SK-N-SH treated with all-trans-retinoic acid at 6 μM for 48 hours (cell line): ENCODE data around the gene MRPL58.
A peak's percentile ranks its signal among the peaks of the same experiment; 100 is the strongest.

Experiments used
- ATAC-seq: fragments of 200-7000 bp; cut with Tn5 transposase; 3 replicates; pipeline ENCODE4 v1.9.1; 2020; ENCODE audit warnings: mild to moderate bottlenecking, moderate library complexity
- ARNTL ChIP-seq: fragments of 450-650 bp; formaldehyde crosslinking; IDR thresholded peaks from 2 replicates; pipeline ENCODE4 v1.5.0; 2020; ENCODE audit warnings: low read depth, mild to moderate bottlenecking, moderate library complexity, borderline replicate concordance
- BACH2 ChIP-seq: fragments of 250-450 bp; sonication (Bioruptor Pico); IDR thresholded peaks from 2 replicates; pipeline ENCODE4 v1.9.0; 2021; ENCODE audit warnings: mild to moderate bottlenecking, borderline replicate concordance
- ESRRG ChIP-seq: fragments of 250-450 bp; sonication (Bioruptor Pico); IDR thresholded peaks from 2 replicates; pipeline ENCODE4 v1.6.1; 2021; ENCODE audit warnings: mild to moderate bottlenecking
- GLIS3 ChIP-seq: fragments of 250-450 bp; sonication (Bioruptor Pico); IDR thresholded peaks from 2 replicates; pipeline ENCODE4 v1.5.0; 2020; ENCODE audit warnings: mild to moderate bottlenecking, moderate library complexity
- ISL1 ChIP-seq: fragments of 250-450 bp; sonication (Bioruptor Pico); IDR thresholded peaks from 2 replicates; pipeline ENCODE4 v2.1.2; 2022; ENCODE audit warnings: mild to moderate bottlenecking, moderate library complexity
- POU6F1 ChIP-seq: fragments of 250-450 bp; sonication (Bioruptor Pico); IDR thresholded peaks from 2 replicates; pipeline ENCODE4 v1.8.0; 2021; ENCODE audit warnings: low read depth, mild to moderate bottlenecking, moderate library complexity, borderline replicate concordance
- PPARA ChIP-seq: fragments of 250-450 bp; sonication (Bioruptor Pico); IDR thresholded peaks from 2 replicates; pipeline ENCODE4 v1.5.0; 2020; ENCODE audit warnings: mild to moderate bottlenecking, borderline replicate concordance
- RARB ChIP-seq: fragments of 250-450 bp; sonication (Bioruptor Pico); IDR thresholded peaks from 2 replicates; pipeline ENCODE4 v1.8.0; 2021; ENCODE audit warnings: mild to moderate bottlenecking, moderate library complexity
- TCF4 ChIP-seq: fragments of 250-450 bp; sonication (Bioruptor Pico); IDR thresholded peaks from 2 replicates; pipeline ENCODE4 v1.8.0; 2021; ENCODE audit warnings: mild to moderate bottlenecking, moderate library complexity, borderline replicate concordance
- TOX ChIP-seq: fragments of 250-450 bp; sonication (Bioruptor Pico); IDR thresholded peaks from 2 replicates; pipeline ENCODE4 v1.8.0; 2021; ENCODE audit warnings: mild to moderate bottlenecking, moderate library complexity, borderline replicate concordance
- ZC3H10 ChIP-seq: fragments of 250-450 bp; sonication (Bioruptor Pico); IDR thresholded peaks from 2 replicates; pipeline ENCODE4 v1.5.1; 2021; ENCODE audit warnings: mild to moderate bottlenecking, moderate library complexity
- ZFP3 ChIP-seq: fragments of 250-450 bp; sonication (Bioruptor Pico); IDR thresholded peaks from 2 replicates; pipeline ENCODE4 v1.5.0; 2020; ENCODE audit warnings: mild to moderate bottlenecking, moderate library complexity
- ZFP30 ChIP-seq: fragments of 450-650 bp; formaldehyde crosslinking; IDR thresholded peaks from 2 replicates; pipeline ENCODE4 v1.5.0; 2022; ENCODE audit warnings: mild to moderate bottlenecking, moderate library complexity
- ZNF565 ChIP-seq: fragments of 450-650 bp; formaldehyde crosslinking; conservative IDR thresholded peaks from 2 replicates; pipeline ENCODE4 v1.5.0; 2020; ENCODE audit warnings: low read depth, mild to moderate bottlenecking, moderate library complexity
- ZNF8 ChIP-seq: fragments of 450-650 bp; formaldehyde crosslinking; IDR thresholded peaks from 2 replicates; pipeline ENCODE4 v1.5.0; 2020; ENCODE audit warnings: mild to moderate bottlenecking, moderate library complexity
- TF ChIP-seq, protein P1 (sequence below): fragments of 250-450 bp; sonication (Bioruptor Pico); IDR thresholded peaks from 2 replicates; pipeline ENCODE4 v1.5.1; 2020; ENCODE audit warnings: low read depth, mild to moderate bottlenecking, moderate library complexity
- TF ChIP-seq, protein P2 (sequence below): fragments of 250-450 bp; sonication (Bioruptor Pico); IDR thresholded peaks from 2 replicates; pipeline ENCODE4 v1.5.0; 2020; ENCODE audit warnings: mild to moderate bottlenecking, moderate library complexity
- TF ChIP-seq, protein P3 (sequence below): fragments of 250-450 bp; sonication (Bioruptor Pico); IDR thresholded peaks from 2 replicates; pipeline ENCODE4 v1.5.1; 2021; ENCODE audit warnings: mild to moderate bottlenecking, moderate library complexity

MRPL58 gene

GRCh38 chr17:75064867-75065561 lies 52.5 kb downstream of the MRPL58 start:
- no peak for TF ChIP-seq ISL1
- no peak for TF ChIP-seq ZFP30 (CRISPR knock-in tag)
- TF ChIP-seq ARNTL (CRISPR knock-in tag), result no peak
- TF ChIP-seq BACH2 (CRISPR knock-in tag), result no peak
- no peak for TF ChIP-seq ZNF8 (CRISPR knock-in tag)
- TF ChIP-seq TOX (CRISPR knock-in tag), result no peak
- TF ChIP-seq ZFP3 (CRISPR knock-in tag), result no peak
- TF ChIP-seq, protein P1, sequence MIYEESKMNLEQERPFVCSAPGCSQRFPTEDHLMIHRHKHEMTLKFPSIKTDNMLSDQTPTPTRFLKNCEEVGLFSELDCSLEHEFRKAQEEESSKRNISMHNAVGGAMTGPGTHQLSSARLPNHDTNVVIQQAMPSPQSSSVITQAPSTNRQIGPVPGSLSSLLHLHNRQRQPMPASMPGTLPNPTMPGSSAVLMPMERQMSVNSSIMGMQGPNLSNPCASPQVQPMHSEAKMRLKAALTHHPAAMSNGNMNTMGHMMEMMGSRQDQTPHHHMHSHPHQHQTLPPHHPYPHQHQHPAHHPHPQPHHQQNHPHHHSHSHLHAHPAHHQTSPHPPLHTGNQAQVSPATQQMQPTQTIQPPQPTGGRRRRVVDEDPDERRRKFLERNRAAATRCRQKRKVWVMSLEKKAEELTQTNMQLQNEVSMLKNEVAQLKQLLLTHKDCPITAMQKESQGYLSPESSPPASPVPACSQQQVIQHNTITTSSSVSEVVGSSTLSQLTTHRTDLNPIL, result no peak
- TF ChIP-seq ESRRG (CRISPR knock-in tag), result no peak
- no peak for TF ChIP-seq TCF4 (CRISPR knock-in tag)
- TF ChIP-seq, protein P2, sequence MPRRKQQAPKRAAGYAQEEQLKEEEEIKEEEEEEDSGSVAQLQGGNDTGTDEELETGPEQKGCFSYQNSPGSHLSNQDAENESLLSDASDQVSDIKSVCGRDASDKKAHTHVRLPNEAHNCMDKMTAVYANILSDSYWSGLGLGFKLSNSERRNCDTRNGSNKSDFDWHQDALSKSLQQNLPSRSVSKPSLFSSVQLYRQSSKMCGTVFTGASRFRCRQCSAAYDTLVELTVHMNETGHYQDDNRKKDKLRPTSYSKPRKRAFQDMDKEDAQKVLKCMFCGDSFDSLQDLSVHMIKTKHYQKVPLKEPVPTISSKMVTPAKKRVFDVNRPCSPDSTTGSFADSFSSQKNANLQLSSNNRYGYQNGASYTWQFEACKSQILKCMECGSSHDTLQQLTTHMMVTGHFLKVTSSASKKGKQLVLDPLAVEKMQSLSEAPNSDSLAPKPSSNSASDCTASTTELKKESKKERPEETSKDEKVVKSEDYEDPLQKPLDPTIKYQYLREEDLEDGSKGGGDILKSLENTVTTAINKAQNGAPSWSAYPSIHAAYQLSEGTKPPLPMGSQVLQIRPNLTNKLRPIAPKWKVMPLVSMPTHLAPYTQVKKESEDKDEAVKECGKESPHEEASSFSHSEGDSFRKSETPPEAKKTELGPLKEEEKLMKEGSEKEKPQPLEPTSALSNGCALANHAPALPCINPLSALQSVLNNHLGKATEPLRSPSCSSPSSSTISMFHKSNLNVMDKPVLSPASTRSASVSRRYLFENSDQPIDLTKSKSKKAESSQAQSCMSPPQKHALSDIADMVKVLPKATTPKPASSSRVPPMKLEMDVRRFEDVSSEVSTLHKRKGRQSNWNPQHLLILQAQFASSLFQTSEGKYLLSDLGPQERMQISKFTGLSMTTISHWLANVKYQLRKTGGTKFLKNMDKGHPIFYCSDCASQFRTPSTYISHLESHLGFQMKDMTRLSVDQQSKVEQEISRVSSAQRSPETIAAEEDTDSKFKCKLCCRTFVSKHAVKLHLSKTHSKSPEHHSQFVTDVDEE (CRISPR knock-in tag), result no peak
- TF ChIP-seq RARB (CRISPR knock-in tag), result no peak
- TF ChIP-seq GLIS3, result no peak
- no peak for TF ChIP-seq PPARA (CRISPR knock-in tag)
- ATAC-seq, result no peak

- no peak for TF ChIP-seq ARNTL (CRISPR knock-in tag)
Observed at GRCh38 chr17:75065562-75066151, 53.2 kb downstream of the MRPL58 start.

GRCh38 chr17:75067856-75068255 lies 55.4 kb downstream of the MRPL58 start:
- ATAC-seq, result 0 out of 3 replicates have a peak, but pooled peaks have one; percentile 7
- TF ChIP-seq ARNTL (CRISPR knock-in tag), result no peak
- TF ChIP-seq POU6F1 (CRISPR knock-in tag), result no peak
- no peak for TF ChIP-seq BACH2 (CRISPR knock-in tag)
- TF ChIP-seq ZC3H10 (CRISPR knock-in tag), result no peak
- TF ChIP-seq, protein P1, result no peak
- TF ChIP-seq TOX (CRISPR knock-in tag), result no peak
- no peak for TF ChIP-seq ZNF565 (CRISPR knock-in tag)
- TF ChIP-seq, protein P3, sequence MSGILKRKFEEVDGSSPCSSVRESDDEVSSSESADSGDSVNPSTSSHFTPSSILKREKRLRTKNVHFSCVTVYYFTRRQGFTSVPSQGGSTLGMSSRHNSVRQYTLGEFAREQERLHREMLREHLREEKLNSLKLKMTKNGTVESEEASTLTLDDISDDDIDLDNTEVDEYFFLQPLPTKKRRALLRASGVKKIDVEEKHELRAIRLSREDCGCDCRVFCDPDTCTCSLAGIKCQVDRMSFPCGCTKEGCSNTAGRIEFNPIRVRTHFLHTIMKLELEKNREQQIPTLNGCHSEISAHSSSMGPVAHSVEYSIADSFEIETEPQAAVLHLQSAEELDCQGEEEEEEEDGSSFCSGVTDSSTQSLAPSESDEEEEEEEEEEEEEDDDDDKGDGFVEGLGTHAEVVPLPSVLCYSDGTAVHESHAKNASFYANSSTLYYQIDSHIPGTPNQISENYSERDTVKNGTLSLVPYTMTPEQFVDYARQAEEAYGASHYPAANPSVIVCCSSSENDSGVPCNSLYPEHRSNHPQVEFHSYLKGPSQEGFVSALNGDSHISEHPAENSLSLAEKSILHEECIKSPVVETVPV, result no peak
- TF ChIP-seq GLIS3, result no peak
- TF ChIP-seq PPARA (CRISPR knock-in tag), result no peak
- TF ChIP-seq ZFP30 (CRISPR knock-in tag), result no peak
- TF ChIP-seq ZFP3 (CRISPR knock-in tag), result no peak

More at GRCh38 chr17:75065562-75066151, 53.2 kb downstream of the MRPL58 start:
- peak; percentile 12; the same call in 2 of the 3 replicates for ATAC-seq
